Measurements from ENCODE around the gene RALGAPA1. TPM values are rescaled to one million over a fixed set of nuclear protein-coding genes. Genes with fewer than 3 reads are reported as not detected.

The RALGAPA1 gene
- total RNA-seq, 6 donors from 2014 or later, result 55.5 to 155 (median 61.1) TPM

DNA sequence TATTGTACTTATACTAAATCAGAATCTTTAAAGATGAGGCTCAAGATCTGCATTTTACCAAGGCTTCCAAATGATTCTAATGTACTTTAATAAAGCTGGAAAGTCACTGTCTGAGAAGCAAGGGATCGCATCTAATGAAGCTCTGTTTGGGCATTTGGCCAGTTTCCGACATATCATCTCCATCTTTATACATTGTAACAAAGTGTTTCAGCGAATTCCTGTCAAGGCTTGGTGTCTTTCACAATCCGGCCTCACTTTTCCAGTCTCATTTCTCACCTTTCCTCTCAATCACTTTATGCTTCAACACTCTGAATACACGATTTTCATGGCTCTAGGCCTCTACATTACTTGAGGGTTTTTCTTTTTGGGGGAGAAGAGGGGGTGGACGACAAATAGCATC, 302.6 kb downstream of the RALGAPA1 start:
- Histone ChIP-seq H3K36me3 (no peaks in the 10 kb centered on the region), H3K9me3 (no peaks in the 10 kb centered on the region), H3K27me3 (no peaks in the 10 kb centered on the region), H3K4me1 (no peaks in the 10 kb centered on the region), H3K27ac (no peak overlapping the region), H3K4me3 (no peak overlapping the region)
- no peak for ATAC-seq (ENCODE audit: low FRiP score in 2 of 2)
- TF ChIP-seq POLR2AphosphoS5 (IDR thresholded peaks at IDR 0.05), result no peak
- no peak for TF ChIP-seq EP300 (IDR thresholded peaks at IDR 0.05)
- TF ChIP-seq POLR2A (IDR thresholded peaks at IDR 0.05), result no peak
- TF ChIP-seq, protein P1, sequence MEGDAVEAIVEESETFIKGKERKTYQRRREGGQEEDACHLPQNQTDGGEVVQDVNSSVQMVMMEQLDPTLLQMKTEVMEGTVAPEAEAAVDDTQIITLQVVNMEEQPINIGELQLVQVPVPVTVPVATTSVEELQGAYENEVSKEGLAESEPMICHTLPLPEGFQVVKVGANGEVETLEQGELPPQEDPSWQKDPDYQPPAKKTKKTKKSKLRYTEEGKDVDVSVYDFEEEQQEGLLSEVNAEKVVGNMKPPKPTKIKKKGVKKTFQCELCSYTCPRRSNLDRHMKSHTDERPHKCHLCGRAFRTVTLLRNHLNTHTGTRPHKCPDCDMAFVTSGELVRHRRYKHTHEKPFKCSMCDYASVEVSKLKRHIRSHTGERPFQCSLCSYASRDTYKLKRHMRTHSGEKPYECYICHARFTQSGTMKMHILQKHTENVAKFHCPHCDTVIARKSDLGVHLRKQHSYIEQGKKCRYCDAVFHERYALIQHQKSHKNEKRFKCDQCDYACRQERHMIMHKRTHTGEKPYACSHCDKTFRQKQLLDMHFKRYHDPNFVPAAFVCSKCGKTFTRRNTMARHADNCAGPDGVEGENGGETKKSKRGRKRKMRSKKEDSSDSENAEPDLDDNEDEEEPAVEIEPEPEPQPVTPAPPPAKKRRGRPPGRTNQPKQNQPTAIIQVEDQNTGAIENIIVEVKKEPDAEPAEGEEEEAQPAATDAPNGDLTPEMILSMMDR (IDR thresholded peaks at IDR 0.05), result no peak
- 76 to 77% methylated on average over 6 of the region's 6 CpGs for WGBS, 2 donors
- DNase-seq, result no peak

DNA sequence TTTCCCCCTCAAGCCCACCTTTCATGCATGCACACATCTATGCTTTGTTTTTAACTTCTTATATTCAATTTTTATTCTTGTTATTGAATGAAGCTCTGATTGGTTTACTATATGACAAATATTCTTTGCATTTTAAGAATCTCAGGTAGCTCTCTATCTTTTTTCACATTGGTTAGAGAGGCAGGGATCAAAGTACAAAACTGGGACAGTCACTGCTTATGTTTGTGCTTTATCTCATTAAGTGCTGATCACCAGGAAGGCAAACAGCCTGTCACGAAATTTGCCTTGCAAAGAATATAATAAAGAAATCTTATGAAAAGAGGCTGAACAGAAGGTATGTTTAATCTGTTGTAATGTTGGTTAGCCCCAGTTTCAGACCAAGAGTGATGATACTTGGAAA, 304.8 kb downstream of the RALGAPA1 start:
- Histone ChIP-seq H3K4me1 (no peaks in the 10 kb centered on the region), H3K36me3 (no peaks in the 10 kb centered on the region), H3K4me3 (no peak overlapping the region), H3K27ac (no peak overlapping the region), H3K9me3 (no peaks in the 10 kb centered on the region), H3K27me3 (no peaks in the 10 kb centered on the region)
- 47 to 51% methylated on average over 1 of the region's 1 CpG for WGBS, 2 donors
- ATAC-seq (ENCODE audit: low FRiP score in 2 of 2) (no peak), DNase-seq (no peak)
- TF ChIP-seq POLR2AphosphoS5 (IDR thresholded peaks at IDR 0.05) (no peak), POLR2A (IDR thresholded peaks at IDR 0.05) (no peak), EP300 (IDR thresholded peaks at IDR 0.05) (no peak)
- TF ChIP-seq, protein P1 (IDR thresholded peaks at IDR 0.05), result no peak

DNA sequence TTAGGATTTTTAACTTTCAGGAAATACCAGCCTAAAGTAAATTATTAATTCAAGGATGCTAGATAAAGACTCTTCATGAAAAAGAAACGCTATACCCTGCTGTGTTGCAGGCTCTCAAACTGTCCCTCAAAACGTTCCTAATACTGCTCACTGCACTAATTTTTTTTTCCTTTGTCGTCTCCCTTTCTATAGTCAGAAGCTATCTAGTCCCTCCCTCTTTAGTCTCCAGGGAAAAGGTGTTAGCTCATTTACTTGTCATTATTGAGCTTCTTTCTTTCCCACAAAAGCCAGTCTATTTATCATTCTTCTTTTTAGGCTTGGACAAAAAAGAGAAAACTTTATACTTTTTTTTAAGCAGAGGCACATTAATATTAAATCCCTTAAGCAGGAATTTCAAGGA, 305.4 kb downstream of the RALGAPA1 start:
- Histone ChIP-seq H3K4me1 (no peaks in the 10 kb centered on the region), H3K9me3 (no peaks in the 10 kb centered on the region), H3K27me3 (no peaks in the 10 kb centered on the region), H3K27ac (no peak overlapping the region), H3K4me3 (no peak overlapping the region), H3K36me3 (no peaks in the 10 kb centered on the region)
- TF ChIP-seq POLR2AphosphoS5 (IDR thresholded peaks at IDR 0.05) (no peak), POLR2A (IDR thresholded peaks at IDR 0.05) (no peak), EP300 (IDR thresholded peaks at IDR 0.05) (no peak)
- TF ChIP-seq, protein P1 (IDR thresholded peaks at IDR 0.05), result no peak
- DNase-seq (no peak), ATAC-seq (ENCODE audit: low FRiP score in 2 of 2) (no peak)
- WGBS, 2 donors, result 28 to 30% methylated on average over 3 of the region's 3 CpGs

DNA sequence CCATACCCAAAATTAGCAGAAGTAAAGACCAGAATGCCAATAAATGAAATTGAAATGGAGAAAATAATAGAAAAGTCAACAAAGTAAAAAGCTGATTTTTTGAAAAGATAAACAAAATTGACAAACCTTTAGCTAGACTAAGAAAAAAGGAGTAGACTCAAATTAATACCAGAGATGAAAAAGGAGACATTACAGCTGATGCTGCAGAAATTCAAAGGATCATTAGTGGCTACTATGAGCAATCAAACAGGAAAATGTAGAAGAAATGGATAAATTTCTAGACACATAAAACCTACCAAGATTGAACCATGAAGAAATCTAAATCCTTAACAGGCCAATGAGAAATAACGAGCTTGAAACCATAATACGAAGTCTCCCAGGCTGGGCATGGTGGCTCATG, 309.9 kb downstream of the RALGAPA1 start:
- Histone ChIP-seq H3K27me3 (no peaks in the 10 kb centered on the region), H3K4me3 (no peak overlapping the region), H3K4me1 (no peaks in the 10 kb centered on the region), H3K9me3 (no peaks in the 10 kb centered on the region), H3K36me3 (no peaks in the 10 kb centered on the region), H3K27ac (no peak overlapping the region)
- no peak for DNase-seq
- no peak for ATAC-seq (ENCODE audit: low FRiP score in 2 of 2)
- WGBS, 2 donors, result 91 to 92% methylated on average over 2 of the region's 2 CpGs
- TF ChIP-seq POLR2A (IDR thresholded peaks at IDR 0.05), result no peak
- TF ChIP-seq, protein P1 (IDR thresholded peaks at IDR 0.05), result no peak
- no peak for TF ChIP-seq POLR2AphosphoS5 (IDR thresholded peaks at IDR 0.05)
- TF ChIP-seq EP300 (IDR thresholded peaks at IDR 0.05), result no peak

DNA sequence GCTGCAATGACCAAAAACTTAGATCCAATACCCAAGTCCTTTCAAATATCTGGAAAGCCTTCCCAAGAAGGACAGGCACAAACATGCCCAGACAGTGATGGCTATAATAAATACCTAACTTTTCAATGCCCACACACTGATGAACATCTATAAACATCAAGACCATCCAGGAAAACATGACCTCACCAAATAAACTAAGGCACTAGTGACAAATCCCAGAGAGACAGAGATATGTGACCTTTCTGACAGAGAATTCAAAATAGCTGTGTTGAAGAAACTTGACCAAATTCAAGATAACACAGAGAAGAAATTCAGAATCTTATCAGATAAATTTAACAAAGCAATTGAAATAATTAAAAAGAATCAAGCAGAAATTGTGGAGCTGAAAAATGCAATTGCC, 313.8 kb downstream of the RALGAPA1 start:
- Histone ChIP-seq H3K4me1 (no peaks in the 10 kb centered on the region), H3K4me3 (no peak overlapping the region), H3K27me3 (no peaks in the 10 kb centered on the region), H3K9me3 (peaks cover 0 to 15% (median 7%) of the 10 kb centered on the region in 4 donors), H3K36me3 (no peaks in the 10 kb centered on the region), H3K27ac (no peak overlapping the region)
- ATAC-seq (ENCODE audit: low FRiP score in 2 of 2), result no peak
- no peak for DNase-seq
- TF ChIP-seq POLR2AphosphoS5 (IDR thresholded peaks at IDR 0.05) (no peak), EP300 (IDR thresholded peaks at IDR 0.05) (no peak), POLR2A (IDR thresholded peaks at IDR 0.05) (no peak)
- TF ChIP-seq, protein P1 (IDR thresholded peaks at IDR 0.05), result no peak

Measured in upper lobe of left lung (tissue), 6 donors.